DND-41 (cell line): ENCODE results near the gene EPHB6.

Experiments
- CTCF ChIP-seq: IDR thresholded peaks from 2 replicates; pipeline ENCODE4 v1.5.1; 2012; ENCODE audit warnings: borderline replicate concordance, low read length, moderate library complexity, mild to moderate bottlenecking; ENCODE audit not compliant: poor library complexity, severe bottlenecking; ENCODE audit errors: extremely low read depth
- EZH2 ChIP-seq: IDR thresholded peaks from 3 replicates; pipeline ENCODE4 v1.6.1; 2012; ENCODE audit warnings: borderline replicate concordance, low read depth, mild to moderate bottlenecking, moderate library complexity, low read length, inconsistent platforms; ENCODE audit not compliant: severe bottlenecking

- TF ChIP-seq CTCF (no peak), EZH2 (no peak)
Measured at GRCh38 chr7:142886866-142887265, 32.0 kb downstream of the EPHB6 start.
